ENCODE data around the gene LCT.

DNA sequence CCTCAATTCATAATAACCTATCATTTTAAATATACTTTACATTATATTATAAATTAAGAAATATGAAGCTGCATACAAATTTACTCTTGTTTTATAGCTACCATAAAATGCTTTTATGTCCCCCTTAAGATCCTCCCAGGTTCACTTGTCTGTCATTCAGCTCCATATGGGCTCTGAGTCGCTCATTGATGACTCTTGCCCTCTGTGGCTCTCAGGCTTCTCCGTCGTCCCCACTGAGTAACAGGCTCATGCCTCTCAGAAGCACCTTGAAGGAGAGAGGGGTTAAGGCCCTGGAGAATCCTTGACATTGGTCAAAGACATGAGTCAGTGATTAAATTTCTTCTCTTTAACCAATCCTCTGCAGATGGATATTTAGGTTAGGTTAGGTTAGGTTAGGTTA is 45.4 kb upstream of the LCT start:
- TF ChIP-seq POLR2A (IDR thresholded peaks at IDR 0.05; ENCODE audit: low read depth) (no peak), CTCF (IDR thresholded peaks at IDR 0.05) (no peak), POLR2AphosphoS5 (IDR thresholded peaks at IDR 0.05) (no peak)

Measured in esophagus muscularis mucosa (tissue), 3 donors.